HAP-1 (cell line): ENCODE results near the gene MRC2.

Experiments used
- DNase-seq, 2 experiments: peaks; one replicate each; pipeline ENCODE4 v3.0.0-alpha.2; 2016 to 2020; ENCODE audit warnings: low spot score in 2 of 2
- H3K27me3 ChIP-seq: fragments of 250-450 bp; sonication (Bioruptor Pico); 2 replicates; pipeline ENCODE4 v1.5.1; 2020; ENCODE audit warnings: low read depth, mild to moderate bottlenecking, moderate library complexity
- H3K36me3 ChIP-seq: fragments of 250-450 bp; sonication (Bioruptor Pico); replicated peaks from 2 replicates; pipeline ENCODE4 v1.5.1; 2020; ENCODE audit warnings: mild to moderate bottlenecking
- H3K4me1 ChIP-seq: fragments of 250-450 bp; sonication (Bioruptor Pico); 2 replicates; pipeline ENCODE4 v1.5.1; 2020; ENCODE audit warnings: mild to moderate bottlenecking
- H3K4me3 ChIP-seq: fragments of 250-450 bp; sonication (Bioruptor Pico); 2 replicates; pipeline ENCODE4 v1.5.1; 2020; ENCODE audit warnings: mild to moderate bottlenecking, moderate library complexity
- H3K9me3 ChIP-seq: fragments of 250-450 bp; sonication (Bioruptor Pico); 2 replicates; pipeline ENCODE4 v1.5.1; 2020; ENCODE audit warnings: mild to moderate bottlenecking, moderate library complexity
- in situ Hi-C: fragments of 300-500 bp; cut with MboI; formaldehyde crosslinking; loops from 3 replicates; pipeline ENCODE4 v1.14.3; 2020; ENCODE audit warnings: low sequenced_read_pairs, inconsistent platforms, mixed read lengths

MRC2 gene

GRCh38 chr17:62618647-62619416 lies 8.6 kb upstream of the MRC2 start:
- Histone ChIP-seq H3K4me3 (no peak overlapping the region), H3K27me3 (no peaks in the 10 kb centered on the region), H3K4me1 (no peaks in the 10 kb centered on the region), H3K36me3 (0 out of 2 replicates have a peak, but pooled peaks cover 3% of the 10 kb centered on the region), H3K9me3 (no peaks in the 10 kb centered on the region)
- no peak for DNase-seq
- in situ Hi-C loops = no loop called here

GRCh38 chr17:62619417-62620155 lies 7.9 kb upstream of the MRC2 start:
- in situ Hi-C loops = no loop called here
- DNase-seq = no peak
- Histone ChIP-seq H3K4me1 (no peaks in the 10 kb centered on the region), H3K36me3 (0 out of 2 replicates have a peak, but pooled peaks cover 3% of the 10 kb centered on the region), H3K27me3 (no peaks in the 10 kb centered on the region), H3K4me3 (no peak overlapping the region), H3K9me3 (no peaks in the 10 kb centered on the region)

GRCh38 chr17:62621223-62621622 lies 6.2 kb upstream of the MRC2 start:
- in situ Hi-C loops = no loop called here

GRCh38 chr17:62625184-62625869 lies 2.1 kb upstream of the MRC2 start:
- no peaks in the 10 kb centered on the region for H3K9me3 ChIP-seq
- H3K4me1 ChIP-seq = peaks cover 9% of the 10 kb centered on the region
- no peaks in the 10 kb centered on the region for H3K27me3 ChIP-seq
- in situ Hi-C loops = no loop called here
- H3K36me3 ChIP-seq = no peaks in the 10 kb centered on the region
- no peak overlapping the region for H3K4me3 ChIP-seq
- DNase-seq = no peak

More at GRCh38 chr17:62621223-62621622, 6.2 kb upstream of the MRC2 start:
- H3K9me3 ChIP-seq = no peaks in the 10 kb centered on the region
- no peak for DNase-seq
- no peaks in the 10 kb centered on the region for H3K36me3 ChIP-seq
- no peaks in the 10 kb centered on the region for H3K27me3 ChIP-seq
- no peaks in the 10 kb centered on the region for H3K4me1 ChIP-seq
- no peak overlapping the region for H3K4me3 ChIP-seq

- Histone ChIP-seq H3K36me3 (no peaks in the 10 kb centered on the region), H3K4me1 (peaks cover 9% of the 10 kb centered on the region), H3K27me3 (no peaks in the 10 kb centered on the region), H3K4me3 (no peak overlapping the region), H3K9me3 (no peaks in the 10 kb centered on the region)
- no peak for DNase-seq
- in situ Hi-C loops = no loop called here
These were observed 1.6 kb upstream of the MRC2 start for GRCh38 chr17:62625870-62626200.

- Histone ChIP-seq H3K9me3 (no peaks in the 10 kb centered on the region), H3K4me1 (peaks cover 9% of the 10 kb centered on the region), H3K36me3 (no peaks in the 10 kb centered on the region), H3K27me3 (no peaks in the 10 kb centered on the region), H3K4me3 (peak overlapping the region; percentile 67)
- in situ Hi-C loops = no loop called here
- peak; percentile 54 to 85 for DNase-seq
These were observed 701 bp upstream of the MRC2 start for GRCh38 chr17:62626719-62627218.

GRCh38 chr17:62627904-62628633 lies 599 bp downstream of the MRC2 start:
- Histone ChIP-seq H3K4me1 (peaks cover 9% of the 10 kb centered on the region), H3K36me3 (no peaks in the 10 kb centered on the region), H3K27me3 (no peaks in the 10 kb centered on the region), H3K4me3 (peak overlapping the region; percentile 67), H3K9me3 (no peaks in the 10 kb centered on the region)
- peak; percentile 28 to 62 for DNase-seq
- in situ Hi-C loops = no loop called here

GRCh38 chr17:62628831-62629555 lies 1.5 kb downstream of the MRC2 start:
- H3K4me1 ChIP-seq = peaks cover 9% of the 10 kb centered on the region
- no peaks in the 10 kb centered on the region for H3K36me3 ChIP-seq
- peak in 1 of 2 experiments; percentile 34 for DNase-seq
- in situ Hi-C loops = no loop called here
- no peaks in the 10 kb centered on the region for H3K27me3 ChIP-seq
- no peaks in the 10 kb centered on the region for H3K9me3 ChIP-seq
- peak overlapping the region; percentile 67 for H3K4me3 ChIP-seq

- H3K36me3 ChIP-seq = no peaks in the 10 kb centered on the region
- no peak for DNase-seq
- in situ Hi-C loops = no loop called here
These were observed 2.3 kb downstream of the MRC2 start for GRCh38 chr17:62629556-62630364.

GRCh38 chr17:62630365-62631085 lies 3.1 kb downstream of the MRC2 start:
- Histone ChIP-seq H3K4me1 (peaks cover 9% of the 10 kb centered on the region), H3K4me3 (no peak overlapping the region), H3K36me3 (no peaks in the 10 kb centered on the region), H3K9me3 (no peaks in the 10 kb centered on the region), H3K27me3 (no peaks in the 10 kb centered on the region)
- in situ Hi-C loops = no loop called here
- no peak for DNase-seq

More at GRCh38 chr17:62629556-62630364, 2.3 kb downstream of the MRC2 start:
- Histone ChIP-seq H3K4me3 (no peak overlapping the region), H3K4me1 (peaks cover 9% of the 10 kb centered on the region), H3K27me3 (no peaks in the 10 kb centered on the region), H3K9me3 (no peaks in the 10 kb centered on the region)

- Histone ChIP-seq H3K27me3 (no peaks in the 10 kb centered on the region), H3K9me3 (no peaks in the 10 kb centered on the region), H3K4me1 (peaks cover 9% of the 10 kb centered on the region), H3K36me3 (no peaks in the 10 kb centered on the region), H3K4me3 (no peak overlapping the region)
- in situ Hi-C loops = no loop called here
- DNase-seq = no peak
These were observed 3.8 kb downstream of the MRC2 start for GRCh38 chr17:62631086-62631935.
